MM.1S (cell line): ENCODE measurements around the gene RFX7.

Experiments used
- CTCF ChIP-seq: fragments of 300-600 bp; sonication (generic); IDR thresholded peaks from 2 replicates; pipeline ENCODE4 v1.5.1; 2016; ENCODE audit warnings: antibody characterized with exemption, low read length, mixed read lengths
- EZH2 ChIP-seq: fragments of 300-600 bp; sonication (generic); optimal IDR thresholded peaks from 2 replicates; pipeline ENCODE3; 2017; ENCODE audit warnings: low read depth, mild to moderate bottlenecking, antibody characterized with exemption, low read length, mixed read lengths
- EZH2phosphoT487 ChIP-seq: fragments of 300-600 bp; sonication (generic); IDR thresholded peaks from 2 replicates; pipeline ENCODE4 v1.6.1; 2018; ENCODE audit warnings: antibody characterized with exemption, low read length

GRCh38 chr15:56232058-56232457 lies 11.6 kb downstream of the RFX7 start:
- TF ChIP-seq CTCF (no peak), EZH2 (no peak), EZH2phosphoT487 (no peak)
